ENCODE data around the gene SRSF3. TPM values are rescaled to one million over a fixed set of nuclear protein-coding genes. Genes with fewer than 3 reads are reported as not detected.

Gene SRSF3
- polyA plus RNA-seq, 4 donors = 115 to 400 (median 219) TPM

DNA sequence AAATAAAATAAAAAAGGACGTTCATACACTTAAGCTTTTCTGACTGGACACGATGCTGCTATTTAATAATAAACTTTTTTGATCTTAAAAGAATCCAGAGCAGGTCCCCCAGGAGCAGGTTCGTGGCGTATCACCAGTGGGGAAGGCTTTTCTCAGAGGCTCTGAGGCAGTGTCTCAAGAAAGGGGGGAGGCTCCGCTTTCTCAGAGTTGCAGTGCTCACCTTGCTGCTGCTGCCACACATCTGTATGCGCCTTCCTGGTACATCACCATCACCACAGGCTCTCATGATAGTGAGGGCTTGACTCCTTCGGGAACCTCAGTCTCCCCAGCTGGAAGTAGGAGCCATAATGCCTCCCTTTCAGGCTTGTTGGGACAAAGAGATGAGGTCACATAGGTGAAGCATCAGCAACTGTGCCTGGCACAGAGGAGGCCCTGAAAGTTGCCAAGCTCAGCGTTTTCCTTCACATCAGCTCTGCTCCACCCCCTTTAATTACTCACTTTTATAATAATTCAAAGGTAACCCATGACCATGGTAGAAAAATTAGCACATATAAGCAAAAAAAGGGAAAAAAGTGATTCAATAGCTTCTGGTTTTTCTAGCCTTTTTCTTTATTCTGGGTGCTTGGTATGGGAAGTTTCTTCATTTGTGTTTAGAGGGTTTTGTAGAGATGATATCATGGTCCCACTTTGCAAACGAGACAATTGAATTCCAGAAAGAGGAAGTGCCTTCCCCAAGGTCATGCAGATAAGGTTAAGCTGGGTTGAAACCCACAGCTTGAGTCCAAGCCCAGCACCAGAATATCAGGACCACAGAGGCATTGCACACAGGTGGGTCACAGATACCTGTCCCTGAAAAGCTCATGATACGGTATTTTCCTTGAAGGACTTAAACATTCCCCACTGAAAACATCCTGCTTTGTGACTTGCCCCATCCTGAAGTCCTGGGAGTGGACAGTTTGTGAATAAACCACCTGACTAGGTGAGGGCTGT is 24.5 kb downstream of the SRSF3 start:
- Histone ChIP-seq H3K36me3 (ENCODE audit: control insufficient read depth in 3 of 3, insufficient read depth in 2 of 3, low read depth in 1 of 3, low read length in 3 of 3) (peaks cover 0 to 9% (median under 1%) of the 10 kb centered on the region in 3 donors), H3K9me3 (ENCODE audit: control insufficient read depth in 2 of 2, insufficient read depth in 1 of 2, low read depth in 1 of 2, low read length in 1 of 2) (no peaks in the 10 kb centered on the region), H3K4me1 (ENCODE audit: control insufficient read depth in 3 of 3, insufficient read depth in 2 of 3, low read depth in 1 of 3, low read length in 2 of 3) (peaks cover 0 to 19% (median 5%) of the 10 kb centered on the region in 3 donors), H3K4me3 (ENCODE audit: low read depth in 1 of 3, low read length in 3 of 3) (no peak overlapping the region), H3K27me3 (ENCODE audit: control insufficient read depth in 3 of 3, insufficient read depth in 3 of 3, low read length in 3 of 3) (no peaks in the 10 kb centered on the region), H3K27ac (ENCODE audit: low read depth in 1 of 3, low read length in 2 of 3) (no peak overlapping the region)
- 79 to 81% (median 79%) methylated on average over 10 of the region's 10 CpGs for WGBS, 3 donors
- DNase-seq = peak in 1 of 2 donors; percentile 61
- FAIRE-seq = no peak

DNA sequence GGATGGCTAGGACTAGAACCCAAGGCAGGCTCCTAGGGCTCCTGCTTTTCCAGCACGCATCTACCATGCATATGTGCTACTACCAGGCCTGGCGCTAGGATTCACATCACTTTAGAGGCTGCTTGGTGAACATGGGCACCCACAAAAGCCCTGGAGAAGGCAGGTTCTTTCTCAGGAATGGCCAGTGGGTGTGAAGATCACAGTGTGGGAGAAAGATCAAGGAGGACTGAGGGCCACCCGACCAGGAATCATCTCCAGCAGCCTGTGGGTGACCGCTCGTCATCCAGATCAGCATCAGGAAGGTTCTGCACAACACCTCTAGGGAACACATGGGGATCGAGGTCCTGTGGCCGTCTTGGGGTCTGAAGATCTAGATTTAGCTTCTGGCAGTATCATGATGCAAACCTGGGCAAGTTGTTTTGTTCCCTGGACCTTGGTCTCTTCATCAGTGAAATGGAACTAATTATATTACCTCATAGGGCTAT is 27.3 kb downstream of the SRSF3 start:
- peaks cover 0 to 2% (median 0%) of the 10 kb centered on the region in 3 donors for H3K36me3 ChIP-seq (ENCODE audit: control insufficient read depth in 3 of 3, insufficient read depth in 2 of 3, low read depth in 1 of 3, low read length in 3 of 3)
- DNase-seq = peak in 1 of 2 donors; percentile 85

DNA sequence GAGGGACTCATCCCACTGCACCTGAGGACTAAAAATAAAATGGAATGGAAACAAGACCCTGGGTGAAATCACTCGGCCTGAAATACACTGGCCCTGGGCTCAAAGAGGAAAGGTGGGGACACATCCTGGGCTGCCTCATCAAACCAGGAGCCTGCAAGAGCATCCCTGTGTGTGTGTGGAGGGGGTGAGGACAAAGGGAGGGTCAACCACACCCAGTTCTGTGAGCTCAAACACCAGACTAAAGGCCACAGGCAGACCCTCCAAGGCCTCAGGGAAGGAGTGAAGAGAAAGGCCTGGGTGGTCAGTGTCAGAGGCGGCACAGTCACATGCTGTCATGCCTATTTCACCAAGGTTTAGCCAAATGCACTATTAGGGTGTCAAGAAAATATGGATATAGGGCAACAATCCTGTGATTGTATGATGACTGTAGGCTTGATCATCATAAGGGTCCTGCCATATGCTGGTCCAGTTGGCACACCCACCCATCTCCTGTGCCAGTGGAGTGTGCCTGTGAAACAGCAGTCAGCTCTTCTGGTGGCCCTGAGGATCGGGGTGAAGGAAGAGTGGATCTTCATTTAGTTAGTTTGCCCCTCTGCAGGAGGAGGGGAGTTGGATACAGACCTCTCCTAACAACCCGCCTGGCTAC is 28.9 kb downstream of the SRSF3 start:
- Histone ChIP-seq H3K4me1 (ENCODE audit: control insufficient read depth in 3 of 3, insufficient read depth in 2 of 3, low read depth in 1 of 3, low read length in 2 of 3) (peaks cover 5 to 33% (median 7%) of the 10 kb centered on the region in 3 donors), H3K36me3 (ENCODE audit: control insufficient read depth in 3 of 3, insufficient read depth in 2 of 3, low read depth in 1 of 3, low read length in 3 of 3) (no peaks in the 10 kb centered on the region), H3K27me3 (ENCODE audit: control insufficient read depth in 3 of 3, insufficient read depth in 3 of 3, low read length in 3 of 3) (no peaks in the 10 kb centered on the region), H3K9me3 (ENCODE audit: control insufficient read depth in 2 of 2, insufficient read depth in 1 of 2, low read depth in 1 of 2, low read length in 1 of 2) (no peaks in the 10 kb centered on the region), H3K4me3 (ENCODE audit: low read depth in 1 of 3, low read length in 3 of 3) (no peak overlapping the region), H3K27ac (ENCODE audit: low read depth in 1 of 3, low read length in 2 of 3) (peak overlapping the region; percentile 19 to 86 (median 25))
- DNase-seq (no peak), FAIRE-seq (no peak)
- 32 to 46% (median 35%) methylated on average over 4 of the region's 4 CpGs for WGBS, 3 donors

More for the DNA sequence above, 27.3 kb downstream of the SRSF3 start:
- no peak for FAIRE-seq
- Histone ChIP-seq H3K4me3 (ENCODE audit: low read depth in 1 of 3, low read length in 3 of 3) (no peak overlapping the region), H3K9me3 (ENCODE audit: control insufficient read depth in 2 of 2, insufficient read depth in 1 of 2, low read depth in 1 of 2, low read length in 1 of 2) (no peaks in the 10 kb centered on the region), H3K27ac (ENCODE audit: low read depth in 1 of 3, low read length in 2 of 3) (peak overlapping the region in 1 of 3 donors; percentile 86), H3K4me1 (ENCODE audit: control insufficient read depth in 3 of 3, insufficient read depth in 2 of 3, low read depth in 1 of 3, low read length in 2 of 3) (peaks cover 0 to 32% (median 5%) of the 10 kb centered on the region in 3 donors), H3K27me3 (ENCODE audit: control insufficient read depth in 3 of 3, insufficient read depth in 3 of 3, low read length in 3 of 3) (no peaks in the 10 kb centered on the region)
- 53 to 82% (median 65%) methylated on average over 7 of the region's 7 CpGs for WGBS, 3 donors

DNA sequence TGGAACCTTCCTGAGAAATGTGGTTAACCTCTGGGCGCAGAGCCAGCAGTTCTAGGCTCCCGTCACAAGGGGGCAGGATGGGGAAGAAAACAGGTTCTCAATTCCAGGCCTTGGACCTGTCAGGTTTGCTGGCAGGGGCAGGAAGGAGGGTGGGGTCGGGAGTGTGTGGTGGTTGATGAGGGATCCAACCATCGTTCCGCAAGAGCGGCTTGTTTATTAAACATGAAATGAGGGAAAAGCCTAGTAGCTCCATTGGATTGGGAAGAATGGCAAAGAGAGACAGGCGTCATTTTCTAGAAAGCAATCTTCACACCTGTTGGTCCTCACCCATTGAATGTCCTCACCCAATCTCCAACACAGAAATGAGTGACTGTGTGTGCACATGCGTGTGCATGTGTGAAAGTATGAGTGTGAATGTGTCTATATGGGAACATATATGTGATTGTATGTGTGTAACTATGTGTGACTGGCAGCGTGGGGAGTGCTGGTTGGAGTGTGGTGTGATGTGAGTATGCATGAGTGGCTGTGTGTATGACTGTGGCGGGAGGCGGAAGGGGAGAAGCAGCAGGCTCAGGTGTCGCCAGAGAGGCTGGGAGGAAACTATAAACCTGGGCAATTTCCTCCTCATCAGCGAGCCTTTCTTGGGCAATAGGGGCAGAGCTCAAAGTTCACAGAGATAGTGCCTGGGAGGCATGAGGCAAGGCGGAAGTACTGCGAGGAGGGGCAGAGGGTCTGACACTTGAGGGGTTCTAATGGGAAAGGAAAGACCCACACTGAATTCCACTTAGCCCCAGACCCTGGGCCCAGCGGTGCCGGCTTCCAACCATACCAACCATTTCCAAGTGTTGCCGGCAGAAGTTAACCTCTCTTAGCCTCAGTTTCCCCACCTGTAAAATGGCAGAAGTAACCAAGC is 29.6 kb downstream of the SRSF3 start:
- H3K4me3 ChIP-seq (ENCODE audit: low read depth in 1 of 3, low read length in 3 of 3) = no peak overlapping the region
- peaks cover 5 to 33% (median 7%) of the 10 kb centered on the region in 3 donors for H3K4me1 ChIP-seq (ENCODE audit: control insufficient read depth in 3 of 3, insufficient read depth in 2 of 3, low read depth in 1 of 3, low read length in 2 of 3)

DNA sequence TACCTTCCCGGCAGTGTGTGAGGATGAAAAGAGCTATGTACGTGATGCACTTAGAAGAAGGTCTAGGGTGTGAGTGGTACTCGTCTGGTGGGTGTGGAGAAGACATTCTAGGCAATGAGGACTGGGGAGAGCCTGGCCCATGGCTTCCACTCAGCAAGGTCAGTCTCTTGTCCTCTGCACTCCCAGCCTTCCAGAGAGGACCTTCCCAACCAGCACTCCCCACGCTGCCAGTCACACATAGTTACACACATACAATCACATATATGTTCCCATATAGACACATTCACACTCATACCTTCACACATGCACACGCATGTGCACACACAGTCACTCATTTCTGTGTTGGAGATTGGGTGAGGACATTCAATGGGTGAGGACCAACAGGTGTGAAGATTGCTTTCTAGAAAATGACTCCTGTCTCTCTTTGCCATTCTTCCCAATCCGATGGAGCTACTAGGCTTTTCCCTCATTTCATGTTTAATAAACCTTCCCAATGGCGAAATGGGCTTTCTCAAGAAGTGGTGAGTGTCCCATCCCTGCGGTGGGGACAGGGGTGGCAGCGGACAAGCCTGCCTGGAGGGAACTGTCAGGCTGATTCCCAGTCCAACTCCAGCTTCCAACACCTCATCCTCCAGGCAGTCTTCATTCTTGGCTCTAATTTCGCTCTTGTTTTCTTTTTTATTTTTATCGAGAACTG is 30.4 kb downstream of the SRSF3 start:
- Histone ChIP-seq H3K9me3 (ENCODE audit: control insufficient read depth in 2 of 2, insufficient read depth in 1 of 2, low read depth in 1 of 2, low read length in 1 of 2) (no peaks in the 10 kb centered on the region), H3K4me3 (ENCODE audit: low read depth in 1 of 3, low read length in 3 of 3) (no peak overlapping the region), H3K27ac (ENCODE audit: low read depth in 1 of 3, low read length in 2 of 3) (peak overlapping the region; percentile 56 to 86 (median 71)), H3K36me3 (ENCODE audit: control insufficient read depth in 3 of 3, insufficient read depth in 2 of 3, low read depth in 1 of 3, low read length in 3 of 3) (no peaks in the 10 kb centered on the region), H3K27me3 (ENCODE audit: control insufficient read depth in 3 of 3, insufficient read depth in 3 of 3, low read length in 3 of 3) (no peaks in the 10 kb centered on the region), H3K4me1 (ENCODE audit: control insufficient read depth in 3 of 3, insufficient read depth in 2 of 3, low read depth in 1 of 3, low read length in 2 of 3) (peaks cover 8 to 33% (median 11%) of the 10 kb centered on the region in 3 donors)
- FAIRE-seq (no peak), DNase-seq (no peak)
- 70 to 82% (median 75%) methylated on average over 11 of the region's 11 CpGs for WGBS, 3 donors

More for the DNA sequence above, 29.6 kb downstream of the SRSF3 start:
- Histone ChIP-seq H3K27me3 (ENCODE audit: control insufficient read depth in 3 of 3, insufficient read depth in 3 of 3, low read length in 3 of 3) (no peaks in the 10 kb centered on the region), H3K36me3 (ENCODE audit: control insufficient read depth in 3 of 3, insufficient read depth in 2 of 3, low read depth in 1 of 3, low read length in 3 of 3) (no peaks in the 10 kb centered on the region), H3K9me3 (ENCODE audit: control insufficient read depth in 2 of 2, insufficient read depth in 1 of 2, low read depth in 1 of 2, low read length in 1 of 2) (no peaks in the 10 kb centered on the region), H3K27ac (ENCODE audit: low read depth in 1 of 3, low read length in 2 of 3) (peak overlapping the region; percentile 56 to 86 (median 71))
- FAIRE-seq (no peak), DNase-seq (peak; percentile 96 to 98)
- 18 to 41% (median 30%) methylated on average over 18 of the region's 18 CpGs for WGBS, 3 donors

DNA sequence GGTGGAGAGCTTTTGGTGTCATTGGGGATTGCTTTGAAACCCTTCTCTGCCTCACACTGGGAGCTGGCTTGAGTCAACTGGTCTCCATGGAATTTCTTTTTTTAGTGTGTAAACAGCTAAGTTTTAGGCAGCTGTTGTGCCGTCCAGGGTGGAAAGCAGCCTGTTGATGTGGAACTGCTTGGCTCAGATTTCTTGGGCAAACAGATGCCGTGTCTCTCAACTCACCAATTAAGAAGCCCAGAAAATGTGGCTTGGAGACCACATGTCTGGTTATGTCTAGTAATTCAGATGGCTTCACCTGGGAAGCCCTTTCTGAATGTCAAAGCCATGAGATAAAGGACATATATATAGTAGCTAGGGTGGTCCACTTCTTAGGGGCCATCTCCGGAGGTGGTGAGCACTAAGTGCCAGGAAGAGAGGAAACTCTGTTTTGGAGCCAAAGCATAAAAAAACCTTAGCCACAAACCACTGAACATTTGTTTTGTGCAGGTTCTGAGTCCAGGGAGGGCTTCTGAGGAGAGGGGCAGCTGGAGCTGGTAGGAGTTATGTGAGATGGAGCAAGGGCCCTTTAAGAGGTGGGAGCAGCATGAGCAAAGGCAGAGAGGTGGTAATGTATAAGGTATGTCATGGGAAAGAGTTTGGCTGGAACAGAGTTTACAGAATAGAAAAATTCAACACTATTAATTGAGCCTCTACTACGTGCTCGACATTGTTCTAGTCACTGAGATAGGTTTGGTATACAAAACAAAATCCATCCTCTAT is 31.2 kb downstream of the SRSF3 start:
- FAIRE-seq (no peak), DNase-seq (no peak)
- Histone ChIP-seq H3K4me1 (ENCODE audit: control insufficient read depth in 3 of 3, insufficient read depth in 2 of 3, low read depth in 1 of 3, low read length in 2 of 3) (peaks cover 8 to 33% (median 11%) of the 10 kb centered on the region in 3 donors), H3K27ac (ENCODE audit: low read depth in 1 of 3, low read length in 2 of 3) (peak overlapping the region in 2 of 3 donors; percentile 19 to 21), H3K36me3 (ENCODE audit: control insufficient read depth in 3 of 3, insufficient read depth in 2 of 3, low read depth in 1 of 3, low read length in 3 of 3) (no peaks in the 10 kb centered on the region), H3K9me3 (ENCODE audit: control insufficient read depth in 2 of 2, insufficient read depth in 1 of 2, low read depth in 1 of 2, low read length in 1 of 2) (no peaks in the 10 kb centered on the region), H3K27me3 (ENCODE audit: control insufficient read depth in 3 of 3, insufficient read depth in 3 of 3, low read length in 3 of 3) (no peaks in the 10 kb centered on the region), H3K4me3 (ENCODE audit: low read depth in 1 of 3, low read length in 3 of 3) (no peak overlapping the region)
- WGBS, 3 donors = 65 to 70% (median 66%) methylated on average over 5 of the region's 5 CpGs

DNA sequence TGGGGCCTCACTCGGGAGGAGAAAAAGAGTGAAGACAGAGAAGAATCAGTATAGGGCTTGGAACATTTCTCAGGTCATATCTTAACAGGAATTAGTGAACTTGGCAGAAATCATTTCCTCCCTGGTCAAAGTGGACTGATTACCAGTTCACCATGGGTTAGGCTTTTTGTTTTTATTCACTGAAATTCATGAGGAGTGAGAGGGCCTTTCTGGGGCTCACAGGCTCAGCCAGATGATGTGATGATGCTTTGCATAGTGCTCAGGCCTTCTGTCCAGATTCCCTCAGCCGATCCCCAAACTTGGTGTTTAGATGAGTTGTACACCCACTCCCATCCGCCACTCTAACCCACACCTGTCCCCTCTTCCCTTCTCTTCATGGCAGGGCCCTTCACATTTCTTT is 32.5 kb downstream of the SRSF3 start:
- FAIRE-seq (no peak), DNase-seq (no peak)
- Histone ChIP-seq H3K27me3 (ENCODE audit: control insufficient read depth in 3 of 3, insufficient read depth in 3 of 3, low read length in 3 of 3) (no peaks in the 10 kb centered on the region), H3K9me3 (ENCODE audit: control insufficient read depth in 2 of 2, insufficient read depth in 1 of 2, low read depth in 1 of 2, low read length in 1 of 2) (no peaks in the 10 kb centered on the region), H3K4me3 (ENCODE audit: low read depth in 1 of 3, low read length in 3 of 3) (no peak overlapping the region), H3K27ac (ENCODE audit: low read depth in 1 of 3, low read length in 2 of 3) (no peak overlapping the region), H3K4me1 (ENCODE audit: control insufficient read depth in 3 of 3, insufficient read depth in 2 of 3, low read depth in 1 of 3, low read length in 2 of 3) (peaks cover 8 to 33% (median 11%) of the 10 kb centered on the region in 3 donors), H3K36me3 (ENCODE audit: control insufficient read depth in 3 of 3, insufficient read depth in 2 of 3, low read depth in 1 of 3, low read length in 3 of 3) (no peaks in the 10 kb centered on the region)
- WGBS, 3 donors = 83 to 93% (median 87%) methylated on average over 3 of the region's 3 CpGs

Data from small intestine (tissue), 7 donors.